Muscle layer of duodenum (tissue), 2 donors: Measurements from ENCODE around the gene DNM2.

Experiments used
- H3K27ac ChIP-seq: one replicate; pipeline ENCODE4 v1.7.0; 2013; ENCODE audit warnings: mild to moderate bottlenecking, low read length
- H3K27me3 ChIP-seq: one replicate; pipeline ENCODE4 v1.7.0; 2013; ENCODE audit warnings: low read depth, mild to moderate bottlenecking, control low read depth, low read length
- H3K36me3 ChIP-seq, 2 donors: one replicate each; pipeline ENCODE4 v1.7.0; 2013; ENCODE audit warnings: low read length in 2 of 2, control low read depth in 1 of 2, mild to moderate bottlenecking in 1 of 2; ENCODE audit not compliant: insufficient read depth in 2 of 2, control insufficient read depth in 1 of 2
- H3K4me1 ChIP-seq, 2 donors: one replicate each; pipeline ENCODE4 v1.7.0; 2013; ENCODE audit warnings: low read length in 2 of 2, mild to moderate bottlenecking in 2 of 2, control low read depth in 1 of 2, moderate library complexity in 1 of 2; ENCODE audit not compliant: insufficient read depth in 2 of 2, control insufficient read depth in 1 of 2
- H3K4me3 ChIP-seq, 2 donors: one replicate each; pipeline ENCODE4 v1.7.0; 2013; ENCODE audit warnings: low read length in 2 of 2, low read depth in 1 of 2, mild to moderate bottlenecking in 1 of 2
- H3K9me3 ChIP-seq, 2 donors: one replicate each; pipeline ENCODE4 v1.7.0; 2013; ENCODE audit warnings: low read length in 2 of 2, control low read depth in 1 of 2, mild to moderate bottlenecking in 1 of 2; ENCODE audit not compliant: control insufficient read depth in 1 of 2
- donor health status: healthy.

Gene DNM2

GRCh38 chr19:10691883-10692282 lies 26.0 kb upstream of the DNM2 start:
- H3K4me3 ChIP-seq: no peak overlapping the region
- H3K27me3 ChIP-seq: no peaks in the 10 kb centered on the region
- H3K36me3 ChIP-seq: peaks cover 30 to 53% of the 10 kb centered on the region in 2 donors
- no peaks in the 10 kb centered on the region for H3K9me3 ChIP-seq
- no peak overlapping the region for H3K27ac ChIP-seq
- H3K4me1 ChIP-seq: peaks cover 3 to 13% of the 10 kb centered on the region in 2 donors

GRCh38 chr19:10692673-10693264 lies 25.1 kb upstream of the DNM2 start:
- peaks cover 3 to 13% of the 10 kb centered on the region in 2 donors for H3K4me1 ChIP-seq
- H3K27ac ChIP-seq: no peak overlapping the region
- H3K36me3 ChIP-seq: peaks cover 24 to 46% of the 10 kb centered on the region in 2 donors
- no peak overlapping the region for H3K4me3 ChIP-seq
- H3K27me3 ChIP-seq: no peaks in the 10 kb centered on the region
- no peaks in the 10 kb centered on the region for H3K9me3 ChIP-seq

- Histone ChIP-seq H3K36me3 (peaks cover 14 to 27% of the 10 kb centered on the region in 2 donors), H3K9me3 (no peaks in the 10 kb centered on the region), H3K27me3 (no peaks in the 10 kb centered on the region), H3K27ac (no peak overlapping the region), H3K4me1 (peaks cover 3 to 13% of the 10 kb centered on the region in 2 donors), H3K4me3 (no peak overlapping the region)
These were observed 23.1 kb upstream of the DNM2 start for GRCh38 chr19:10694706-10695307.

GRCh38 chr19:10695401-10696398 lies 22.2 kb upstream of the DNM2 start:
- peaks cover 13 to 18% of the 10 kb centered on the region in 2 donors for H3K36me3 ChIP-seq
- no peaks in the 10 kb centered on the region for H3K27me3 ChIP-seq
- no peaks in the 10 kb centered on the region for H3K9me3 ChIP-seq
- H3K4me3 ChIP-seq: peak overlapping the region in 1 of 2 donors; percentile 40
- peaks cover 3 to 13% of the 10 kb centered on the region in 2 donors for H3K4me1 ChIP-seq
- no peak overlapping the region for H3K27ac ChIP-seq

- no peaks in the 10 kb centered on the region for H3K9me3 ChIP-seq
- peaks cover 3 to 23% of the 10 kb centered on the region in 2 donors for H3K4me1 ChIP-seq
- no peak overlapping the region for H3K4me3 ChIP-seq
- no peak overlapping the region for H3K27ac ChIP-seq
- H3K27me3 ChIP-seq: no peaks in the 10 kb centered on the region
- H3K36me3 ChIP-seq: no peaks in the 10 kb centered on the region
These were observed 18.1 kb upstream of the DNM2 start for GRCh38 chr19:10699650-10700335.

GRCh38 chr19:10701955-10702525 lies 15.8 kb upstream of the DNM2 start:
- peaks cover 0 to 10% of the 10 kb centered on the region in 2 donors for H3K4me1 ChIP-seq
- H3K27ac ChIP-seq: no peak overlapping the region
- no peaks in the 10 kb centered on the region for H3K9me3 ChIP-seq
- no peaks in the 10 kb centered on the region for H3K27me3 ChIP-seq
- H3K36me3 ChIP-seq: peaks cover 0 to under 1% of the 10 kb centered on the region in 2 donors
- H3K4me3 ChIP-seq: peak overlapping the region; percentile 76 to 78

GRCh38 chr19:10706990-10707389 lies 10.9 kb upstream of the DNM2 start:
- H3K4me1 ChIP-seq: peaks cover 0 to 6% of the 10 kb centered on the region in 2 donors
- H3K4me3 ChIP-seq: no peak overlapping the region
- H3K27me3 ChIP-seq: no peaks in the 10 kb centered on the region
- H3K27ac ChIP-seq: no peak overlapping the region
- H3K36me3 ChIP-seq: peaks cover 1 to 19% of the 10 kb centered on the region in 2 donors
- H3K9me3 ChIP-seq: no peaks in the 10 kb centered on the region

GRCh38 chr19:10707440-10707839 lies 10.4 kb upstream of the DNM2 start:
- Histone ChIP-seq H3K27me3 (no peaks in the 10 kb centered on the region), H3K4me3 (no peak overlapping the region), H3K9me3 (no peaks in the 10 kb centered on the region), H3K4me1 (peaks cover 0 to 1% of the 10 kb centered on the region in 2 donors), H3K27ac (no peak overlapping the region), H3K36me3 (peaks cover 3 to 21% of the 10 kb centered on the region in 2 donors)

GRCh38 chr19:10708291-10708690 lies 9.6 kb upstream of the DNM2 start:
- Histone ChIP-seq H3K4me1 (no peaks in the 10 kb centered on the region), H3K9me3 (no peaks in the 10 kb centered on the region), H3K27me3 (no peaks in the 10 kb centered on the region), H3K27ac (no peak overlapping the region), H3K36me3 (peaks cover 3 to 29% of the 10 kb centered on the region in 2 donors), H3K4me3 (no peak overlapping the region)

GRCh38 chr19:10712045-10712444 lies 5.8 kb upstream of the DNM2 start:
- Histone ChIP-seq H3K27me3 (no peaks in the 10 kb centered on the region), H3K27ac (peak overlapping the region; percentile 51), H3K4me3 (no peak overlapping the region), H3K4me1 (peaks cover 0 to 2% of the 10 kb centered on the region in 2 donors), H3K36me3 (peaks cover 3 to 31% of the 10 kb centered on the region in 2 donors), H3K9me3 (no peaks in the 10 kb centered on the region)
